T-helper 2 cell treated with Interferon-gamma antibody and Interleukin-4, amounts not matched to agents 5 μg/mL and 100 μg/mL, for 36 hours (primary cell): ENCODE results near the gene PDK2.
"Not testable (repeated sequence)": the region's sequence is repeated elsewhere in the genome, so short reads cannot be mapped to it uniquely, and the experiment has no call there.

ENCODE experiments used
- DNase-seq: peaks from one replicate; pipeline ENCODE4 v3.0.0; 2021; ENCODE audit warnings: low spot score
- H3K27ac Mint-ChIP-seq: one replicate; pipeline ENCODE4 v1.8.0; 2021; ENCODE audit warnings: mild to moderate bottlenecking, mixed read lengths
- H3K27me3 Mint-ChIP-seq: one replicate; pipeline ENCODE4 v1.8.0; 2021; ENCODE audit warnings: low read depth, mixed read lengths
- H3K36me3 Mint-ChIP-seq: one replicate; pipeline ENCODE4 v1.8.0; 2021; ENCODE audit warnings: low read depth, mixed read lengths
- H3K4me1 Mint-ChIP-seq: one replicate; pipeline ENCODE4 v1.8.0; 2021; ENCODE audit warnings: low read depth, mixed read lengths
- H3K4me3 Mint-ChIP-seq: one replicate; pipeline ENCODE4 v1.8.0; 2022; ENCODE audit warnings: mild to moderate bottlenecking, moderate library complexity, mixed read lengths
- H3K9me3 Mint-ChIP-seq: one replicate; pipeline ENCODE4 v1.8.0; 2021; ENCODE audit warnings: mixed read lengths

PDK2 gene

DNA sequence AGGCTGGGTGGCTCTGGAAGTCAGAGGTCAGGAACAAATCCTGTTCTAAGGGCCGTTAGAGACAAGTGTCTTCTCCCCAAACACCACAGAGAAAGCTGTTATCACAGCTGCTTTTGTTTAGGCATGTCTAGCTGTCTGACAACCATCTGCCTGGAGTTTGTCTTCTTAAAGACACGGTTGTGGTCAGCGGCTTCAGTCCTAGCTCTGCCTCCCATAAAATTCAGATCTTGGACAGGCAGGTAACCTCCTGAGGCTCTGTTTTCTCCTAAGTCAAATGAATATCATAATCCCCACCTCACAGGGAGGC is 41.5 kb upstream of the PDK2 start:
- H3K27me3 Mint-ChIP-seq, result peaks cover 8% of the 10 kb centered on the region
- no peaks in the 10 kb centered on the region for H3K36me3 Mint-ChIP-seq
- H3K4me1 Mint-ChIP-seq, result peaks cover 21% of the 10 kb centered on the region

DNA sequence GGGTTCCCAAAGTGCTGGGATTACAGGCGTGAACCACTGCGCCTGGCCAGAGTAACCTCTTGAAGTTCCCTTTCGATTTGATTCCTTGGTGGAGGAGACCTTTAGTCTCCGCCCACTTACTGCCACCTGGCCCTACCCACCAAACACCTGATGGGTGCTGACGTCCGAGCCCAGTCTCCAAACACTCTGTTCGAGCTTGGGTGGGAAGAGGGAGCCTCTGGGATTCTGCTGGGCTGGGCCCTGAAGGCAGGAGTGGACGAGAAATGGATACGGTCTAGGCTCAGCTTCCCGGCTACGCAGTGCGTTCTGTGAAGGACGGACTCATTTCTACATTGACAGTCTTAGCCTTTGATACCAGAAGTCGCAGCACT is 40.1 kb upstream of the PDK2 start:
- peaks cover 21% of the 10 kb centered on the region for H3K4me1 Mint-ChIP-seq
- peaks cover 12% of the 10 kb centered on the region for H3K27me3 Mint-ChIP-seq
- peak overlapping the region; percentile 92 for H3K4me3 Mint-ChIP-seq
- peak overlapping the region; percentile 10 for H3K27ac Mint-ChIP-seq
- no peak for DNase-seq
- H3K36me3 Mint-ChIP-seq, result no peaks in the 10 kb centered on the region
- H3K9me3 Mint-ChIP-seq, result no peaks in the 10 kb centered on the region

More for the DNA sequence above, 41.5 kb upstream of the PDK2 start:
- DNase-seq, result no peak
- no peak overlapping the region for H3K4me3 Mint-ChIP-seq
- H3K9me3 Mint-ChIP-seq, result no peaks in the 10 kb centered on the region
- no peak overlapping the region for H3K27ac Mint-ChIP-seq

DNA sequence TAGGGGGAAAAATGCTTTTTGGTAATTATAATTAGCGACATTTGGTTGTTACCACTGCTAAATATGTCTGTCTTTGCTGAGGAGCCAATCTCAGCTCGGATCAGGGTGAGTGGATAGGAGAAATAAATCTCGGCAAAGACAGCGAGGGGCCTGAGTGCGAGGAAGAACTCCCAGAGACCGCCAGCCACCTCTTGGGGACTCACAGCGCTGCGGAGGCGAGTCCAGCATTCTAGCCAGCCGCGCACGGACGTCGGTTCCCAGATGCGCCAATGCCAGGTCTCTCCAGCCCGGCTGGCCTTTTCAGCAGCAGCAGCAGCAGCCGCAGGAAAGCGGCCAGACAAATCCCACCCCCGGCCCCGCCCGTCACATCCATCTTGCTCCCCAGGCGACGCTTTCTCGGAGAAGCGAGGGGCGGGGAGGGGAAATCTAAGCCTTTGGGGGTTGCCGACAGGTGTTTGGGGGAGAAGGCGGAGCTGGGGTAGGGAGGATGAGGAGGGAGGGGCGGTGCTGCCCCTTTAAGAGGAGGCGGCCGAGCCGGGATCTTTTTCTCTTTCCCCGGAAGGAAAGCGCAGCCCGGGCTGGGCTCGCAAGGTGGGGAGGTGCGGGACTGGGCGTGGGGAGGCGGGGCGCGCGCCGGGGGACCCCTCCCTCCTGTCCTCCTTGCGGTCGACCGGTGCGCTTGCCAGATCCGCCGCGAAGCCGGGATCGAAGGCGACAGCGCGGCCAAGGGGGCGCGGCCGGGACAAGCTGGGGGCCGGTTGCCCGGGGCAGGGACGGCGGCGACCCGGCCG is 39.5 kb upstream of the PDK2 start, which contains the start of gene ITGA3:
Gene ITGA3, plus strand, starts transcription at position 685 of the 791 bp plus-strand sequence. CDS start 330 bp downstream, outside the sequence.
- Mint-ChIP-seq H3K36me3 (no peaks in the 10 kb centered on the region), H3K27me3 (peaks cover 12% of the 10 kb centered on the region), H3K27ac (peak within 1 kb of the TSS; percentile 10), H3K4me1 (peaks cover 21% of the 10 kb centered on the region), H3K4me3 (peak within 1 kb of the TSS; percentile 92), H3K9me3 (no peaks in the 10 kb centered on the region)
- DNase-seq, result peak; percentile 53

DNA sequence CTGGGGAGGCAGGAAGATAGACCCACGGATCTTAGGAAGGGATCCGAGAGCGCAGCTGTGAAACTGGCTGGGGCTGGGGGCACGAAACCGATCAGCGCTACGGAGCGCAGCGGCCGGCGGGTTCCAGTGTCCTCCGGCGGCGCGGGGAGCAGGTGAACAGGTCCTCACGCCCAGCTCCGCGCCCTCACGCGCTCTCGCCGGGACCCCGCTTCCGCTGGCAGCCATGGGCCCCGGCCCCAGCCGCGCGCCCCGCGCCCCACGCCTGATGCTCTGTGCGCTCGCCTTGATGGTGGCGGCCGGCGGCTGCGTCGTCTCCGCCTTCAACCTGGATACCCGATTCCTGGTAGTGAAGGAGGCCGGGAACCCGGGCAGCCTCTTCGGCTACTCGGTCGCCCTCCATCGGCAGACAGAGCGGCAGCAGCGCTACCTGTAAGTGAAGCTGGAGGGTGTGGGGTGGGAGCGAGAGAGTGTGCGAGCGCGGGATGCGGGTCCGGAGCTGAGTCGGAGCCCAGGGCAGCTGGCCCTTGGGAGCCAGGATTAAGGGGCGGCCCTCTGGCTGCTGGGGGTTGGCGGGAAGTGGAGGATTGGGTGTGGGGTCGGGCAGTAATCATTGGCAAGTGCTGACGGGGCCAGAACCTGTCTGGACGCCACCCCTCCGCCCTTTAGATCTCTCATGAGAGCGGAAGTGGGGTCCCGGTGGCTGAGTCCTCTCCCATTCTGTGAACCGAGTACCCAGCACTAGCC is 38.8 kb upstream of the PDK2 start:
- H3K4me3 Mint-ChIP-seq, result peak overlapping the region; percentile 92
- no peak overlapping the region for H3K27ac Mint-ChIP-seq
- peak; percentile 52 for DNase-seq
- H3K9me3 Mint-ChIP-seq, result no peaks in the 10 kb centered on the region
- H3K36me3 Mint-ChIP-seq, result no peaks in the 10 kb centered on the region
- H3K4me1 Mint-ChIP-seq, result peaks cover 14% of the 10 kb centered on the region
- peaks cover 12% of the 10 kb centered on the region for H3K27me3 Mint-ChIP-seq

DNA sequence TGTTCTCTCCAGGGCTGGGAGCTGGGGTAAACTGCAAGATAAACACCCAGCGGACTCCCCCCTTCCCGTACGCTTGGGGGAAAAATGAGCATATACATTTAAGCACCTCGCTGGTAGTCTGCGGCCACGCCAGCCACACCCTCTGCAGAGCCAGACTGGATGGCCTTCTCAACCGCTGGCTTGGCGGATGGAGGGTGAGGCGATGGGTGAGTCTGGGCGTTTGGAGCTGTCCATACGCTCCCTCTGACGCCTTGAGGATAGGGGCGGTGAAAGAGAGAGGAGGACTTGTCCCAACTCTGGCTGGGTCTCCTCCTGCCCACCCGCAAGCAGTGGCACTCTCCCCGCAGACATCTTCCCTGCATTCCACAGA is 38.2 kb upstream of the PDK2 start:
- Mint-ChIP-seq H3K4me3 (peak overlapping the region; percentile 92), H3K9me3 (no peaks in the 10 kb centered on the region), H3K27ac (no peak overlapping the region), H3K27me3 (peaks cover 12% of the 10 kb centered on the region), H3K4me1 (peaks cover 12% of the 10 kb centered on the region), H3K36me3 (no peaks in the 10 kb centered on the region)
- DNase-seq, result no peak

DNA sequence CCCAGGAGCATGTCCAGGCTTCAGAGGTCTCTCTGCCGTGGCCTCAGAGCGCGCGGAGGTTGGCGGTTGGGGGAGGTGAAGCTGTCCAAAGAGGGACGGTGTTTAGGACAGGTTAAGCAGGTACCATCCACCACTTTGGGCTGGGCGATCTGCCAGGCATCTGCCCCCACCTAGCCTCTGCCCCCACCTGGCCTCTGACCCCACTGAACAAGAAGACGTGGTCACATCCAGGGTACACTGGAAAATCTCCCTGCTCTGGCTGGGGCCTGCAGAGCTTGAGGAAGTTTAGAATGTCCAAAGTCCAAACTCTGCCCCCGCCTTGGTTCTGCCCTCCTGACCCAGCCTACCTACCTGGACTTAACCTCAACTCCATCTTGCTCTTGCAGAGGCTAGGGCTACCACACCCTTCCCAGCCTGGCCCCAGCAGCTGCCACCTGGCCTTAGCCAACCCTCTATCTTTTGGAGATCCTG is 37.6 kb upstream of the PDK2 start:
- Mint-ChIP-seq H3K4me3 (peak overlapping the region; percentile 92), H3K27me3 (peaks cover 12% of the 10 kb centered on the region), H3K4me1 (peaks cover 12% of the 10 kb centered on the region), H3K27ac (no peak overlapping the region), H3K9me3 (no peaks in the 10 kb centered on the region), H3K36me3 (no peaks in the 10 kb centered on the region)
- no peak for DNase-seq

DNA sequence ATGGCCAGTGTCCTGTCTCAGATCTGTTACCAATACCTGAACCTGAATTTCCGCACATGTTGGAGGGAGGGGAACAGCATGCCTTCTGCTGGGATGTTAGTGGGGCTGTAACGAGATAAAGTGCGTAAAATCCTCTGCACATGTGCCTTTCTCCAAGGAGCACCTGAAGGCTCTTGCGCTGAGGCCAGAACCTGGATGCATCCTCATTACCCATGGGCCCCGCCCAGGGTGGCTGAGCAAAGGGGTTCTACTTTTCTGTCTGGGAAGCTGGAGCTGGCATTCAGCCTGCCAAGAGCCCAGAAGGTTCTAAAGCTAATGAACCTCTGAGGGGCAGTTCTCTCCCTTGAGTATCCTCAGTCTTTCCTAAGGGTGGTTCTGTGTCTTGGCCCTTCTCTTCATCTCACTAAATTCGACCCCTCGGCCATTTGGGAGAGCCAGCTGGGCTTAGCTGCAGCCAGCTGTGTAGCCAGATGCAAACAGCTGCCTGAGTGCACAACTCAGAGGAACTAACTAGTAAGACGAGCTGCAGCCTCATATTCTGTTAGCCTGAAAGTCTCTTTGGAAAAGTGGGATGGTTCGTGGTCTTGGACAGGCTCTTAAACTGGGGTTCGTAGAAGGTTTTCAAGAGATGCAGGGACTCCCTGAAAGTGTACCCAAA is 36.7 kb upstream of the PDK2 start:
- Mint-ChIP-seq H3K4me3 (no peak overlapping the region), H3K4me1 (peaks cover 12% of the 10 kb centered on the region), H3K27me3 (peaks cover 12% of the 10 kb centered on the region), H3K9me3 (no peaks in the 10 kb centered on the region), H3K36me3 (no peaks in the 10 kb centered on the region), H3K27ac (no peak overlapping the region)
- DNase-seq, result no peak

DNA sequence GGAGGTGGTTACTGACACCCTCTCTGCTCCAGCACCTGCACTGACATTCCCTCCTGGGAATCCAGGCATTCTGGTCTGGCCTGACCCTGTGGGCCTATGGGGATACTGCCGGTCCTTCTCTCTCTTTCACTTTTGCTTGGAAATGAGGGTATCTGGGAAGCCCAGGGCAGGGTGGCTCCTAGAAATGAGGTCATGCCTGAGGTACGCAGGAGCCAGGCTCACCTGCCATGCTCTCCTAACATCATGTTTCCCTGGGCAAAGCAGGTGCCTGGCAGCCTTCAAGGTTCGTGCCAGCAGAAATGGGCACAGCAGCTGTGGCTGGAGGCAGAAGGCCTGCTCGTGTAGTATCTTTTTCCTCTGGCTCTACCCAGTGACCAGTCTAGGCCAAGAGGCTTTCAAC is 35.9 kb upstream of the PDK2 start:
- DNase-seq, result no peak
- Mint-ChIP-seq H3K27me3 (peaks cover 12% of the 10 kb centered on the region), H3K27ac (no peak overlapping the region), H3K9me3 (no peaks in the 10 kb centered on the region), H3K36me3 (no peaks in the 10 kb centered on the region), H3K4me1 (peaks cover 12% of the 10 kb centered on the region), H3K4me3 (no peak overlapping the region)

DNA sequence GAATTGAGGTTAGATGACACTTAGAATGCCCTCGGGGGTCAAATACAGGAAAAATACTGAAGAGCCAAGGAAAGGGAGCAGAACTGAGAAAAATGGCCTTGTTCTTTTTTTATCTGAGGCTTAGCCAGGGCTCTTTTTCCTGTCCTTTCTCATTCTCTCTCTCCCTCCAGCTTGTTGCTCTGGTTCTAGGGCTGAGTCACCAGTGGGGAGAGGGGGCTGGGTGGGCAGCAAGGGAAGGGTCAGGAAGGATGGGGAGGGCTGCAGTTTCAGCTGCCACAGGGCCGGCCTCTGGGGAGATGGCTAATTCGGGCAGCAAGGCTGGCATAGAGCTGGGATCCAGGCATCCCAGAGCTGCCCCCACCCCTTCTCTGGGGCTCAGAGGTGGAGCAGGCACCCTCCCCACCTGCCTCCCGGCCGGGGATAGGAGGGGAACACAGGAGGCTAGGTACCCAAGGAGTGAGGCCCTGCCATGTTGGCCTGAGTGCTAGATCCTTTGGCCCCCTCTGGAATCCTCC is 35.3 kb upstream of the PDK2 start:
- DNase-seq, result no peak

DNA sequence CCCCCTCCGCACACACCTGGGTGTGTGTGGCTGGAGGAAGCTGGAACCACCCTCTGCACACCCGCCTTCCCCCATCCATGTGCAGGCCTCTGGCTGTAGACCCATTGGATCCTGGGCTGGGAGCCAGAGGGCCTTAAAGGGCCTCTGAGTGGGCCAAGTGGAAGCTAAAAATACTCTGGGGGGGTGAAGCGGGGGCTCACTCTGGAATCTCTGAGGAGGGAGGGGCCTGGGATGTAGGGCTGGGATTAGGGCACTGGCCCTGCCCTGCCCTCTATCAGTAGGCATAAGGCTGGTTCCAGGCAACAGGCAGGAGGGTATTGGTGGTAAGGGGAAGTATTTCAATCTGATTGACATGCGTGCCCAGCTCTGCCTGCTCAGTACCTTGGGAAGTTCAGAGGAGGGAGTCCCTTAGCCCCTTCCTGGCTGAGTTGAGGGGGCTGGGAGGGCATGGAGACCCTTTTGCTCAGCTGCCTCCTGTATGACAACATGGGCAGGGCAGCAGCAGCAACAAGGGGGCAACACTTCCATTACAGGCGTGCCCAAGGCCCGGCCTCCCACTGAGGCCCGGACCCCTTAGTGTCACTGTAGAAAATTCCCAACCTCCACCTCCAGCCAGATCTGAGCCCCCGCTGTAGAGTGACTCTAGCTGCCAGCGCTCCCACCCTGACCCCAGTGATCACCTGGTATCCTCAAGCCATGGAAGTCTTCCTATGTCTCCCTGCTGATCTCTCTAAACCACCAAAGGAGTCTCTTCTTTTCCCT is 34.0 kb upstream of the PDK2 start:
- Mint-ChIP-seq H3K27ac (no peak overlapping the region), H3K4me1 (peaks cover 7% of the 10 kb centered on the region), H3K9me3 (no peaks in the 10 kb centered on the region), H3K4me3 (no peak overlapping the region), H3K27me3 (peaks cover 8% of the 10 kb centered on the region), H3K36me3 (no peaks in the 10 kb centered on the region)
- DNase-seq, result no peak

More for the DNA sequence above, 35.3 kb upstream of the PDK2 start:
- peaks cover 12% of the 10 kb centered on the region for H3K4me1 Mint-ChIP-seq
- H3K9me3 Mint-ChIP-seq, result no peaks in the 10 kb centered on the region
- peaks cover 12% of the 10 kb centered on the region for H3K27me3 Mint-ChIP-seq
- H3K4me3 Mint-ChIP-seq, result no peak overlapping the region
- no peaks in the 10 kb centered on the region for H3K36me3 Mint-ChIP-seq
- no peak overlapping the region for H3K27ac Mint-ChIP-seq

DNA sequence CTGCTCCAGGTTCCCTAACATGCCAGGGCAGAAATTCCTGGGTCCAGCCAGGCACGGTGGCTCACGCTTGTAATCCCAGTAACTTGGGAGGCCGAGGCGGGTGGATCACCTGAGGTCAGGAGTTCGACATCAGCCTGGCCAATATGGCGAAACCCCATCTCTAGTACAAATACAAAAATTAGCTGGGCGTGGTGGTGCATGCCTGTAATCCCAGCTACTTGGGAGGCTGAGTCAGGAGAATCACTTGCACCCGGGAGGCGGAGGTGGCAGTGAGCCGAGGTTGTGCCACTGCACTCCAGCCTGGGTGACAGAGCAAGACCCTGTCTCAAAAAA is 33.5 kb upstream of the PDK2 start:
- DNase-seq, H3K36me3 Mint-ChIP-seq, H3K9me3 Mint-ChIP-seq, H3K27me3 Mint-ChIP-seq, H3K27ac Mint-ChIP-seq, H3K4me3 Mint-ChIP-seq, H3K4me1 Mint-ChIP-seq: not testable (repeated sequence)

DNA sequence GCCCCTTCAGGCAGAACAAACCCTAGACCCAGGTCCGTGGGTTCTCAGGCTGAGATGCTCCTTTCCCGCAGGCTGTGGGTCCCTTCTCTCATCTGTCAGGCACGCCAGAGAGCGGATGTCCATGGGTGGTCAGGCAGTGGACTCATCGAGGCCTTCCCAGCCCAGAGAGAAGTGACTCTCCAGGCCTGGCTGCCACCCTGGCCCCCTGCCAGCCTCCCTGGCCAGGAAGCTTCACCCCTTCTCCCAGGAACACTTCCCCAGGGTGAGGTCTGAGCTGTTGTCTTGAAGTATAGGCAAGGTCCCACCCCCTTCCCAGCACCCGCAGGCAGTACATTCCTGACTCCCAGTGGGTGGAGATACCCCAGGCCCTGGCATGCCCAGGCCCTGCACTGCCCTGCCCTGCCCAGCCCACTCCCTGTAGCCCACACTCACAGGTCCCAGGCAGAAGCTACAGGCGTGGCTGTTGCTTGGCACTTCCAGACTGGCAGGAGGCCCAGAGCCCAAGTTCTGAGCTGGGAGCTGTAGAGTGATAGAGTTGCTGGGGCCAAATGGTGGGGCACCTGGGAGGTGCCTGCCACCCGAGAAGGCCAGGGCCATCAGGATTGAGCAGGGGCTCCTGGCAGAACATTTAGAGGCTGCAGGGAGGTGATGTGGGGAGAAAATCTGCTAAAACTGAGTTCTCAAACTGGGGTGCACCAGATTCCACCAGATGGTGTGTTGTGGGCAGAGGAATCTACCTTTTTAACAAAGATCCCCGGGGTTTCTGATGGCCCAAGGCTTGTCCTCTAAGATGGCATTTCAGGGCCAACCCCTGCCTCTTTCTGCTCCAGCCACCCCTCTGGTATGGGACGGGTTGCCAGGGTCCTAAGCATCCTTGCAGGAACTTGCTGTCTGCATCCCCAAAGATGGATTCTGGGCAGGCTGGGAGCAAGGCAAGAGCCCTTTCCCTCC is 32.6 kb upstream of the PDK2 start:
- Mint-ChIP-seq H3K27ac (no peak overlapping the region), H3K9me3 (no peaks in the 10 kb centered on the region), H3K4me3 (no peak overlapping the region), H3K36me3 (no peaks in the 10 kb centered on the region), H3K4me1 (peaks cover 5% of the 10 kb centered on the region), H3K27me3 (peaks cover 8% of the 10 kb centered on the region)
- no peak for DNase-seq
